ENCODE results near the gene MAP3K20.

MAP3K20 gene

DNA sequence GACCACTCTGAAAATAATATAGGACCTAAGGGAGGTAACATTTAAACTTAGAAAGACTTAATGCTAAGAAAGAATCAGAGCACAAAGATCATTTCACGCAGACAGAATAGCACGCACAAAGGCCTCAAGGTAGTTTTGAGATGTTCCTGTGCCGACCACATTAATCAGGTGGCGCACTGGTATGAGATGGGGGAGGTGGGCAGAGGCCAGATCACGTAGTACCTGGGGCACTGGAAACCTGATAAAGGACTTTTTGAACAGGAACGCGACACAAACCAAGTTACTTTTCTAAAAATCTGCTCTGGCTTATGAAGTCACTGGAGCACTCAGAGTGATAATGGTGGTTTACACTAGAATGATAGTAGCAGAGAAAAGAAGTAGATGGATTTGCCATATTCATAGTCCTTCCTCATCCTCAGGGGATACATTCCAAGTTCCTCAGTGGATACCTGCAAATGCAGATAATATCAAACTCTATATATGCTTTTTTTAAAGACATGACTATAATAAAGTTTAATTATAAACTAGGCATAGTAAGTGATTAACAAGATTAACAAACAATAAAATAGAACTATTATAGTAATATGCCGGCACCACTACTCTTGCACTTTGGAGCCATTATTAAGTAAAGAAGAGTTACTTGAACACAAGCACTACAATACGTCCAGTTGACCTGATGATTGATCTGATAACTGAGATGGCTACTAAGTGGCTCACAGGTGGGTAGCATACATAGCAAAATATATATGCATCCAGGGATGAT, 236.4 kb downstream of the MAP3K20 start:
- no peak for DNase-seq

Measured in nucleus accumbens (tissue), 56 donors.